Measurements from ENCODE around the gene LAYN. TPM values are rescaled to one million over a fixed set of nuclear protein-coding genes. Genes with fewer than 3 reads are reported as not detected.

The LAYN gene
- total and polyA plus RNA-seq, 2 of the 4 experiments (the other 2 are of a cell fraction): 92.5 to 118 TPM

- POLR2A ChIA-PET (ENCODE audit: unreplicated experiment): no interaction called here
- no peak overlapping the region for H3K4me2 ChIP-seq (ENCODE audit: low read depth, low read length)
These were observed 30.3 kb downstream of the LAYN start for GRCh38 chr11:111570796-111571195.

More at GRCh38 chr11:111570796-111571195, 30.3 kb downstream of the LAYN start:
- no peak for ATAC-seq (ENCODE audit: low read depth)
- Histone ChIP-seq H3K4me3 (ENCODE audit: insufficient read depth, low read depth, low read length) (no peak overlapping the region), H2BK20ac (ENCODE audit: low read depth, low read length) (peak overlapping the region; percentile 53), H4K20me1 (ENCODE audit: insufficient read depth, low read length) (no peaks in the 10 kb centered on the region), H2BK15ac (ENCODE audit: low read depth, low read length) (peak overlapping the region; percentile 54; the same call in 1 of the 3 replicates), H2AK9ac (replicated peaks; ENCODE audit: low read depth, low read length, poor library complexity) (no peak overlapping the region), H2BK120ac (ENCODE audit: low read depth, low read length) (peak overlapping the region; percentile 78), H4K5ac (ENCODE audit: low read depth, low read length) (no peak overlapping the region), H3K14ac (replicated peaks; ENCODE audit: low read depth, low read length) (peak overlapping the region; percentile 57), H4K91ac (ENCODE audit: insufficient read depth, low read depth, low read length) (peak overlapping the region; percentile 37; the same call in 1 of the 2 replicates), H3K36me3 (ENCODE audit: control insufficient read depth, insufficient read depth, low read length) (no peaks in the 10 kb centered on the region), H2AK5ac (ENCODE audit: low read depth, low read length) (peak overlapping the region; percentile 86; the same call in 1 of the 2 replicates), H2BK5ac (ENCODE audit: low read depth, low read length, poor library complexity, severe bottlenecking) (no peak overlapping the region), H3K4ac (ENCODE audit: low read depth, low read length) (peak overlapping the region; percentile 70), H4K8ac (ENCODE audit: low read depth in 2 of 2, low read length in 2 of 2) (no peak overlapping the region; a peak in 1 of 4 replicates), H3K27me3 (ENCODE audit: control insufficient read depth, insufficient read depth, low read length) (no peaks in the 10 kb centered on the region), H3K79me1 (ENCODE audit: low read depth in 1 of 2, low read length in 2 of 2) (no peaks in the 10 kb centered on the region), H3K18ac (ENCODE audit: low read depth, low read length) (0 out of 2 replicates have a peak overlapping the region, but pooled peaks have one; percentile 10), H3K9ac (ENCODE audit: low read depth, low read length) (no peak overlapping the region), H3K23ac (ENCODE audit: low read depth, low read length) (0 out of 2 replicates have a peak overlapping the region, but pooled peaks have one; percentile 63), H3K56ac (ENCODE audit: extremely low read depth, insufficient read depth, low read length) (no peak overlapping the region), H3K4me1 (ENCODE audit: control insufficient read depth, insufficient read depth, low read length) (peaks cover 12% of the 10 kb centered on the region), H2AFZ (replicated peaks; ENCODE audit: low read length, poor library complexity) (no peak overlapping the region), H3K27ac (ENCODE audit: insufficient read depth, low read length) (no peak overlapping the region), H3K9me1 (ENCODE audit: insufficient read depth, low read length) (peaks cover 19% of the 10 kb centered on the region), H3K9me3 (ENCODE audit: control insufficient read depth, insufficient read depth, low read length) (no peaks in the 10 kb centered on the region)
- no CpG with 5 or more reads among the region's 6 CpGs for WGBS, 2 experiments (ENCODE audit: extremely low coverage in 2 of 2, insufficient read length in 1 of 2)
- dilution Hi-C loops (cut with HindIII; ENCODE audit: low sequenced_read_pairs, unreplicated experiment) (no loop called here), intact Hi-C loops (cut with micrococcal nuclease) (no loop called here), in situ Hi-C loops (cut with MboI; ENCODE audit: low sequenced_read_pairs) (no loop called here)
- no TSS peak for BruUV-seq (replicated peaks)
- CTCF ChIA-PET: interaction anchor here (1.4 kb wide), 1 partner anchor 16 kb away, joined by 4 read pairs; no protein-coding TSS in a partner anchor
- TF ChIP-seq POLR2A (IDR thresholded peaks at IDR 0.05; ENCODE audit: low read depth, low read length) (no peak), MXI1 (IDR thresholded peaks at IDR 0.05; ENCODE audit: borderline replicate concordance, low read depth, low read length) (no peak), SMC3 (IDR thresholded peaks at IDR 0.05; ENCODE audit: low read depth, low read length) (no peak), CTCF (conservative IDR thresholded peaks at IDR 0.05; ENCODE audit: low read depth, low read length) (no peak), MAZ (IDR thresholded peaks at IDR 0.05; ENCODE audit: borderline replicate concordance, low read depth, low read length) (no peak), BHLHE40 (IDR thresholded peaks at IDR 0.05; ENCODE audit: low read depth, low read length) (no peak), CEBPB (IDR thresholded peaks at IDR 0.05; ENCODE audit: low read depth, low read length) (no peak), MAFK (IDR thresholded peaks at IDR 0.05; ENCODE audit: low read depth, low read length) (no peak)
- no peak for DNase-seq

All from IMR-90 (cell line).